Uterine smooth muscle cell (primary cell): ENCODE measurements around the gene IRX4. TPM values are rescaled to one million over a fixed set of nuclear protein-coding genes. Genes with fewer than 3 reads are reported as not detected.

Experiments used
- total RNA-seq: library from RNA; depleted of rRNA; stranded (reverse); fragments of >200 nt; gene quantifications from 2 replicates; pipeline ENCODE4 v1.2.3, GENCODE V29; 2014

The IRX4 gene
- 0.11 TPM in 1 of 2 replicates, not detected in the other for total RNA-seq

GRCh38 chr5:1882337-1883119 is at the start of gene IRX4:
Gene IRX4 (minus strand): TSS chr5:1882925. CDS start chr5:1882647, 278 bp downstream.

Other genes with a start within 250 kb of the IRX4 start
- gene MRPL36, start 83.1 kb downstream of the IRX4 start, total RNA-seq: 41.2 and 50.8 TPM in 2 replicates
- 35.5 and 49.5 TPM in 2 replicates for gene NDUFS6, start 81.5 kb downstream of the IRX4 start, total RNA-seq